ENCODE results near the gene HERC2.
"Not testable (repeated sequence)": the region's sequence is repeated elsewhere in the genome, so short reads cannot be mapped to it uniquely, and the experiment has no call there.

Gene HERC2

DNA sequence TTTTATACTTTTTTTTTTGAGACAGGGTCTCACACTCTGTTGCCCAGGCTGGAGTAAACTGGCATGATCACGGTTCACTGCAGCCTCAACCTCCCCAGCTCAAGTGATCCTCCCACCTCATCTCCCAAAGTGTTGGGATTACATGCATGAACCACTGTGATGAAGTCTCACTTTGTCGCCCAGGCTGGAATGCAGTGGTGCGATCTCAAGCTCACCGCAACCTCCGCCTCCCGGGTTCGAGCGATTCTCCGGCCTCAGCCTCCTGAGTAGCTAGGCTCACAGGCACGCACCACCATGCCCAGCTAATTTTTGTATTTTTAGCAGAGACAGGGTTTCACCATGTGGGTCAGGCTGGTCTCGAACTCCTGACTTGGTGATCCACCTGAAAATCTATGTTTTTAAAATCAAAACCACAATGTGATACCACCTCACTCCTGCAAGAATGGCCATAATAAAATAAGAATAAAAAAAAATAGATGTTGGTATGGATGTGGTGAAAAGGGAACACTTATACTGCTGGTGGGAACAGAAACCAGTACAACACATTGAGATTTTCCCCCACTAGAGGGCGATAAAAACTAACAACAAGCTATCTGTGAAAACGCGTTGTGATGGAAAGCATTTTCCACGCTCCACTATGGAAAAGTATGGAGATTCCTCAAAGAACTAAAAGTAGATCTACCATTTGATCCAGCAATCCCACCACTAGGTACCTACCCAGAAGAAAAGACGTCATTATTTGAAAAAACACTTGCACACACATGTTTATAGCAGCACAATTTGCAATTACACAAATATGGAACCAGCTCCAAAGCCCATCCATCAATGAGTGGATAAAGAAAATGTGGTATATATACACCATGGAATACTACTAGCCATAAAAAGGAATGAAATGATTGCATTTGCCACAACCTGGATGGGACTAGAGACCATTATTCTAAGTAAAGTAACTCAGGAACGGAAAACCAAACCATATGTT lies 196.0 kb downstream of the HERC2 start:
- no peak for DNase-seq
- Histone ChIP-seq H3K36me3 (ENCODE audit: control insufficient read depth, insufficient read depth, low read length) (peaks cover 11% of the 10 kb centered on the region), H3K27ac (ENCODE audit: insufficient read depth, low read length, poor library complexity, severe bottlenecking) (no peak overlapping the region), H3K4me1 (ENCODE audit: control insufficient read depth, insufficient read depth, low read length, poor library complexity, severe bottlenecking) (no peaks in the 10 kb centered on the region), H3K4me3 (ENCODE audit: insufficient read depth, low read depth, low read length, poor library complexity, severe bottlenecking) (no peak overlapping the region), H3K27me3 (replicated peaks; ENCODE audit: control insufficient read depth, insufficient read depth, low read length, poor library complexity, severe bottlenecking) (no peaks in the 10 kb centered on the region), H3K9me3 (ENCODE audit: control insufficient read depth, low read length) (no peaks in the 10 kb centered on the region)

DNA sequence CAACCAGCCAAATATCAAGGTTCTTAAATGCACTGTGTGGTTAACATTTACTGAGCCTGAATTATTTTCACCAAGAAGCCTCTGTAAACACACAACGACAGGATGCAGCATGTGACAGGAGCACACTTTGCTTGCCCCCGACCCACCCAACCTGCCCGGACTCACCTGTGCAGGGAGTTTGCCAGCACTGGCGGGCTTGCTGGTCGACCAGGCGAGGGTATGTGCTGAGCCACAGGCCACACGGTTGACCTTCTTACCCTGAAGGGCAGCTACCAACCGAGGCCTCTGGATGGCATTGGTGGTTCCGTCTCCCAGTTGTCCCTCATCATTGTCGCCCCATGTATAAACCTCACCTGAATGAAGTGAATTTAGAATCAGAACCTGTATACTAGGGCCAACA lies 197.1 kb downstream of the HERC2 start:
- Histone ChIP-seq H3K9me3 (ENCODE audit: control insufficient read depth, low read length) (no peaks in the 10 kb centered on the region), H3K4me1 (ENCODE audit: control insufficient read depth, insufficient read depth, low read length, poor library complexity, severe bottlenecking) (no peaks in the 10 kb centered on the region), H3K4me3 (ENCODE audit: insufficient read depth, low read depth, low read length, poor library complexity, severe bottlenecking) (no peak overlapping the region), H3K36me3 (ENCODE audit: control insufficient read depth, insufficient read depth, low read length) (peaks cover 22% of the 10 kb centered on the region), H3K27me3 (replicated peaks; ENCODE audit: control insufficient read depth, insufficient read depth, low read length, poor library complexity, severe bottlenecking) (no peaks in the 10 kb centered on the region), H3K27ac (ENCODE audit: insufficient read depth, low read length, poor library complexity, severe bottlenecking) (no peak overlapping the region)
- no peak for DNase-seq

DNA sequence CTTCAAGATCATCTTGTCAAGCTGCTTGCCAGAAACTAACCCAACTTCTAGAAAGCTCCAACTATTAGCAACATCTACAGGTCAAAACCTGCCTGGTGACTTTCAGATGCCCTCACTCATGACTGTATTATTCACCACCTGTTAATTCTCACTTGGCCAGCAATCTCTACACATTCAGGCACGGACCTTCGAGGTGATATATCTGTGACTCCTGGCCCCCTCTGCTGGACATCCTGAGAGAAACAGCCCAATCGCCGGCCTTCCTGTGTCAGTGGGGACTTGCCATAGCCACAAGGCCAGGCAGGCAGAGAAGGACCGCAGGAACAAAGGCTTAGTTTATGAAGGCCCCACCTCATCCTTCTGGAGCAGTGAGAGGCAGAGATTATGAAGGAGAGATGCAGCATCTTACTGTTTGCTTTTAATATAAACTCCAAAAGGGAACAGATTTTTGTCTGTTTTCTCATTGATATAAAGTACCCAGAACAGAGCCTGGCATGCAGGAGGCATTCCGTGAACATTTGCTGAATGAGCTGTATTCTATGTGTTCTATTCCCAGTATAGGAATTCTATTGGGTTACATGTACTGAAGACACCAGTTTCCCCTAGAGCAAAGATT lies 198.5 kb downstream of the HERC2 start:
- Histone ChIP-seq H3K27ac (ENCODE audit: insufficient read depth, low read length, poor library complexity, severe bottlenecking) (no peak overlapping the region), H3K36me3 (ENCODE audit: control insufficient read depth, insufficient read depth, low read length) (peaks cover 26% of the 10 kb centered on the region), H3K9me3 (ENCODE audit: control insufficient read depth, low read length) (no peaks in the 10 kb centered on the region), H3K4me3 (ENCODE audit: insufficient read depth, low read depth, low read length, poor library complexity, severe bottlenecking) (no peak overlapping the region), H3K27me3 (replicated peaks; ENCODE audit: control insufficient read depth, insufficient read depth, low read length, poor library complexity, severe bottlenecking) (no peaks in the 10 kb centered on the region), H3K4me1 (ENCODE audit: control insufficient read depth, insufficient read depth, low read length, poor library complexity, severe bottlenecking) (no peaks in the 10 kb centered on the region)
- DNase-seq = peak in 1 of 3 donors; percentile 39

DNA sequence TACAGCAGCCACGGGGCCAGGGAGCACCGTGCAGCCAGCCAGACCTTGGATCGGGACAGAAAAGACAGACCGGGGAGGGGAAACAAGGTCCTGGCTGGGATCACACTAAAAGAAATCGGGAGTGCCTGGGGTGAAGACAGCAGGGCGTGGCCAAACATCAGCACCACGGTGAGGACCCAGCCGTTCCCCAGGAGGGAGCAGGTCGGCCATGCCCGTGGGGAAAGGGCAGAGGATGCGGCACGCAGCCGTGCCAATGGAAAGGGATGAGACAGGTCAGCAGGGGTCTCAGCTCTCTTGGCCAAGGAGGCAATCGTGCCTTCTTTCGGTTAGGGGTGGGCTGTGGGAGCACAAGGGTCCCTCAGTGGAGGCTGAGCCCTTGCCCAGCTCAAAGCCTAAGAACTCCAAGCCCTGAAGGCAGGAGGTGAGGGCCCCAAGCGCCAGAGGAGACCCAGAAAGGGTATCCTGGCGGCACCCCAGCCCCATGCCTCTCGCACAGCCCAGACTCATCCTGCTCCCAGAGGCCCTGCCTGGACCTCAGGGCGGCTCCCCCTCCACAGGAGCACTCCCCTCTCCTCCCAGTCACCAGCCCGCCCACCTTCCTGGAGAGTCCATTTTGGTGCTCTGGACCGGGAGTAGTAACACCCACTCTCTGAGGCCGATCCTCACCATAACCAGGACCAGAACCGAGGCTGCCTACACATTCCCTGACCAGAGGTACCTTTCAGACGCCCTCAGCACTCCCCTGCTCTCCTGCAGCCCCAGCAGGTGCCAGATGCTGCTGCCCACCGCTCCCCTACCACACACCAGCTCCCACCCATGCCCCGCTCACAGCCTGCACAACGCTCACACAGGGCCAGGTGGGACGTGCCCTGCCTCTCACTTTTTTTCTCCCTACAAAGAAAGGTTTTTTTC lies 199.7 kb downstream of the HERC2 start:
- Histone ChIP-seq H3K27ac (ENCODE audit: insufficient read depth, low read length, poor library complexity, severe bottlenecking) (no peak overlapping the region), H3K4me1 (ENCODE audit: control insufficient read depth, insufficient read depth, low read length, poor library complexity, severe bottlenecking) (no peaks in the 10 kb centered on the region), H3K27me3 (replicated peaks; ENCODE audit: control insufficient read depth, insufficient read depth, low read length, poor library complexity, severe bottlenecking) (no peaks in the 10 kb centered on the region), H3K36me3 (ENCODE audit: control insufficient read depth, insufficient read depth, low read length) (peaks cover 27% of the 10 kb centered on the region), H3K9me3 (ENCODE audit: control insufficient read depth, low read length) (no peaks in the 10 kb centered on the region), H3K4me3 (ENCODE audit: insufficient read depth, low read depth, low read length, poor library complexity, severe bottlenecking) (no peak overlapping the region)
- no peak for DNase-seq

DNA sequence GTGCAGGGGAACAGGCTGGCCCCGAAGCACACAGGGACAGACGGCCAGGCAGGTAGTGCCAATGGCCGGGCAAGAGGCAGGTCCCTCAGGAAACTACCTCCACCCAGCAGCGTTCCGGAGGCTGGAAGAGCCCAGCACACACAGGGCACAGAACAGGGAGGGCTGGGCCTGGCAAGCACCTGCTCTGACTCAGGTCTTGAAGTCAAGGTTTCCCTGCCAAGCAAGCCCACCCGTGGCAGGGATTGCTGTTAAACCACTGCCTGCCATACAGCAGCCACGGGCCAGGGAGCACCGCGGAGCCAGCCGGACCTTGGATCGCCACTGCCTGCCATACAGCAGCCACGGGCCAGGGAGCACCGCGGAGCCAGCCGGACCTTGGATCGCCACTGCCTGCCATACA lies 200.4 kb downstream of the HERC2 start:
- not testable (repeated sequence) for H3K9me3 ChIP-seq (ENCODE audit: control insufficient read depth, low read length); H3K4me1 ChIP-seq (ENCODE audit: control insufficient read depth, insufficient read depth, low read length, poor library complexity, severe bottlenecking); H3K4me3 ChIP-seq (ENCODE audit: insufficient read depth, low read depth, low read length, poor library complexity, severe bottlenecking); H3K27ac ChIP-seq (ENCODE audit: insufficient read depth, low read length, poor library complexity, severe bottlenecking); H3K27me3 ChIP-seq (replicated peaks; ENCODE audit: control insufficient read depth, insufficient read depth, low read length, poor library complexity, severe bottlenecking); DNase-seq
- peaks cover 32% of the 10 kb centered on the region for H3K36me3 ChIP-seq (ENCODE audit: control insufficient read depth, insufficient read depth, low read length)

DNA sequence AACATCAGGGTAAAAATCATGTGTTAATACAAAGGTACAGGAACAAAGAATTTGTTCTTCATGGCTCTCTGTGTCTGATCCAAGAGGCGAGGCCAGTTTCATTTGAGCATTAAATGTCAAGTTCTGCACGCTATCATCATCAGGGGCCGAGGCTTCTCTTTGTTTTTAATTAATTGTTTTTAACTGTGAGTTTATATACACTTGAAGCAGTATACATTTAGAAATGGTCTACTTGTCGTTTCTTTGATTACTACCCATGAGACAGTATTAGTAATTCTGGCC lies 201.7 kb downstream of the HERC2 start:
- H3K27me3 ChIP-seq (replicated peaks; ENCODE audit: control insufficient read depth, insufficient read depth, low read length, poor library complexity, severe bottlenecking) = no peaks in the 10 kb centered on the region
- H3K36me3 ChIP-seq (ENCODE audit: control insufficient read depth, insufficient read depth, low read length) = peaks cover 36% of the 10 kb centered on the region
- no peak for DNase-seq
- H3K9me3 ChIP-seq (ENCODE audit: control insufficient read depth, low read length) = no peaks in the 10 kb centered on the region
- H3K27ac ChIP-seq (ENCODE audit: insufficient read depth, low read length, poor library complexity, severe bottlenecking) = no peak overlapping the region
- no peaks in the 10 kb centered on the region for H3K4me1 ChIP-seq (ENCODE audit: control insufficient read depth, insufficient read depth, low read length, poor library complexity, severe bottlenecking)
- H3K4me3 ChIP-seq (ENCODE audit: insufficient read depth, low read depth, low read length, poor library complexity, severe bottlenecking) = no peak overlapping the region

DNA sequence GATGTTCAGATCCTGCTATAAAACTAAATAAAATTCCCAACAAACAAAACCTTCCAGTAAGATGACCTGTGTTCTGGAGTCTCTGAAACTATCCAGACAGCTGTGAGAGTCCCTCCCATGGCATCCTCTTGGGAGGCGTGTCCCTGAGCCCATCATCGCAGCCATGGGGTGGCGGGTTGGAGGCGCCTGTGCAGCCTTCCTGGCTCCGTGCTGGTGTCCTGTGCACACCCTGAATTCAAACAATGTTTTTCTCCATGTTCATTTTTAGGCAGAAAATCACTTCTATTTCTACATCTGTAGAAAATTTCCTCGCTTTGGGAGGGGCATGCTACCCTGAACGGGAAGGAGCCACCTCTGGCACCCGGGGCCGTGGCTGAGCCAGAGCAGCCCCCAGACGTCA lies 203.4 kb downstream of the HERC2 start:
- Histone ChIP-seq H3K27ac (ENCODE audit: insufficient read depth, low read length, poor library complexity, severe bottlenecking) (no peak overlapping the region), H3K36me3 (ENCODE audit: control insufficient read depth, insufficient read depth, low read length) (peaks cover 39% of the 10 kb centered on the region), H3K9me3 (ENCODE audit: control insufficient read depth, low read length) (no peaks in the 10 kb centered on the region), H3K4me3 (ENCODE audit: insufficient read depth, low read depth, low read length, poor library complexity, severe bottlenecking) (no peak overlapping the region), H3K27me3 (replicated peaks; ENCODE audit: control insufficient read depth, insufficient read depth, low read length, poor library complexity, severe bottlenecking) (no peaks in the 10 kb centered on the region), H3K4me1 (ENCODE audit: control insufficient read depth, insufficient read depth, low read length, poor library complexity, severe bottlenecking) (no peaks in the 10 kb centered on the region)
- DNase-seq = no peak

DNA sequence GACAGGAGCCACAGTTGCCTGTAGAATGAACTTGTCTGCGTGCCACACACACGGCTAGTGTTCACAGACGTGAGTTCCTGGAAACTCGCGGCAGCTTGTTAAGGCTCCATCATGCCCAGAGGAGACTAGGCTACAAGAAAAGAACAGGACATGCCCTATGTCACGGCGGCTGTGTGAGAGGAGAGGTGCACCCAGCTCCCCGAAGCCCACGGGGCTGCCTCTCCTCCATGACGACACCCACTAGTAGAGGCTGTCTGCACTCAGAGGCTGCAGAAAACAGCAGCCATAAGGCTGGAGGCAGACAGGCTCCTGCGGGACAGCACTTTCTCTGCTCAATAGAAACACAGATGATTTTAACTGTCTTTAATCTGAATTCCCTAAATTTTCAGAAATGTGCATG lies 203.9 kb downstream of the HERC2 start:
- no peaks in the 10 kb centered on the region for H3K4me1 ChIP-seq (ENCODE audit: control insufficient read depth, insufficient read depth, low read length, poor library complexity, severe bottlenecking)
- peaks cover 40% of the 10 kb centered on the region for H3K36me3 ChIP-seq (ENCODE audit: control insufficient read depth, insufficient read depth, low read length)
- no peak overlapping the region for H3K27ac ChIP-seq (ENCODE audit: insufficient read depth, low read length, poor library complexity, severe bottlenecking)
- H3K27me3 ChIP-seq (replicated peaks; ENCODE audit: control insufficient read depth, insufficient read depth, low read length, poor library complexity, severe bottlenecking) = no peaks in the 10 kb centered on the region
- no peak overlapping the region for H3K4me3 ChIP-seq (ENCODE audit: insufficient read depth, low read depth, low read length, poor library complexity, severe bottlenecking)
- no peak for DNase-seq
- H3K9me3 ChIP-seq (ENCODE audit: control insufficient read depth, low read length) = no peaks in the 10 kb centered on the region

DNA sequence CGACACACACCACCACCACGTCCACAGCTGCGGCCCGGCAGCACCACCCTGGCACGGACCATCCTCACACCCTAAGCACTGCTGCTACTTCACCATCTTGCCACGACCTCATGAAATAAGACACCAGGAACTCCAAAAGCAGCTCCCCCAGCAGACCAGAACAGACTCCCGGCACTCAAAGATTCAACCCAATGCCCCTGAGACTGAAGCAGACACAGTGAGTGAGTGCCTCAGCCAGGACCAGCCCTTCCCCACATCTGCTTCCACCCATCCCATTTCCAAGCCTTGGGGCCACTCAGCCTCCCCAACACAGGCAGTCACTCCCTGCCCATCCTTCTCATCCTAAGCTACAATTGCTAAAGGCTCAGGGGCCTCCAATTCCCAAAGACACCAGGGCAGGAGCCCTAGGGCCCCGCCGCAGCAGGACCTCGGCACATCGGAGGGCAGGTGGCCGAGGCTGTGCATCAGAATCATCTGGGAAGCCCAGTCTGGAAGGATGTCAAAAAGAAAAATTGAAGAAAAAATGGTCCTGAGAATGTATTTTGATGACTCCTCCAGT lies 204.5 kb downstream of the HERC2 start:
- no peak overlapping the region for H3K4me3 ChIP-seq (ENCODE audit: insufficient read depth, low read depth, low read length, poor library complexity, severe bottlenecking)
- no peaks in the 10 kb centered on the region for H3K9me3 ChIP-seq (ENCODE audit: control insufficient read depth, low read length)
- no peak for DNase-seq
- no peaks in the 10 kb centered on the region for H3K27me3 ChIP-seq (replicated peaks; ENCODE audit: control insufficient read depth, insufficient read depth, low read length, poor library complexity, severe bottlenecking)
- H3K4me1 ChIP-seq (ENCODE audit: control insufficient read depth, insufficient read depth, low read length, poor library complexity, severe bottlenecking) = no peaks in the 10 kb centered on the region
- peaks cover 45% of the 10 kb centered on the region for H3K36me3 ChIP-seq (ENCODE audit: control insufficient read depth, insufficient read depth, low read length)
- no peak overlapping the region for H3K27ac ChIP-seq (ENCODE audit: insufficient read depth, low read length, poor library complexity, severe bottlenecking)

Measured in effector memory CD4-positive, alpha-beta T cell (primary cell).